Endothelial cell of umbilical vein (primary cell): ENCODE measurements around the gene SLC39A11. TPM values are rescaled to one million over a fixed set of nuclear protein-coding genes. Genes with fewer than 3 reads are reported as not detected.

ENCODE experiments used
- BruUV-seq: library from RNA; stranded (reverse); fragments of 400-500 nt; replicated peaks from 2 replicates; lab custom pipeline; 2021; lab: Mats Ljungman, UMichigan
- CTCF ChIA-PET: fragments of 300-600, 350-600 bp; sonication (Branson Sonifier 250); formaldehyde crosslinking; loops from one replicate; lab custom pipeline; 2021; ENCODE audit warnings: antibody characterized with exemption, inconsistent platforms; lab: Charles Lee
- POLR2A ChIA-PET: fragments of 300-600, 350-600 bp; sonication (Branson Sonifier 250); formaldehyde crosslinking; loops from one replicate; lab custom pipeline; 2021; ENCODE audit warnings: antibody characterized with exemption, inconsistent platforms; lab: Charles Lee
- DNase-seq: peaks from one replicate; pipeline ENCODE4 v3.0.0-alpha.2; 2011; ENCODE audit warnings: low read depth, low spot score
- FAIRE-seq: peaks from 2 replicates; lab custom pipeline; 2011; peaks lifted over from hg19 to GRCh38; lab: Jason Lieb, UNC
- H2AFZ ChIP-seq: 2 replicates; pipeline ENCODE4 v1.6.0; 2012; ENCODE audit warnings: low read depth, low read length, control low read depth, inconsistent platforms
- H3K27ac ChIP-seq: 2 replicates; pipeline ENCODE4 v1.5.1; 2011; ENCODE audit warnings: low read depth, mild to moderate bottlenecking, control low read depth, low read length, moderate library complexity; ENCODE audit not compliant: insufficient read depth
- H3K27me3 ChIP-seq, 2 experiments: 2 replicates each; pipeline versions ENCODE4 v1.6.0 to v1.6.1; 2011; ENCODE audit warnings: low read length in 2 of 2, mixed read lengths in 1 of 2; ENCODE audit not compliant: control insufficient read depth in 2 of 2, insufficient read depth in 2 of 2
- H3K36me3 ChIP-seq, 2 experiments: 2 replicates in 1 of 2; 3 replicates in 1 of 2; pipeline ENCODE4 v1.5.1; 2011; ENCODE audit warnings: low read length in 2 of 2, mild to moderate bottlenecking in 1 of 2, moderate library complexity in 1 of 2; ENCODE audit not compliant: control insufficient read depth in 2 of 2, insufficient read depth in 2 of 2; ENCODE audit errors: extremely low read depth in 1 of 2
- H3K4me1 ChIP-seq: 3 replicates; pipeline ENCODE4 v1.5.1; 2011; ENCODE audit warnings: mild to moderate bottlenecking, low read length; ENCODE audit not compliant: control insufficient read depth, insufficient read depth; ENCODE audit errors: extremely low read depth
- H3K4me2 ChIP-seq: 2 replicates; pipeline ENCODE4 v1.6.1; 2011; ENCODE audit warnings: low read length, control low read depth, mixed read lengths; ENCODE audit not compliant: insufficient read depth
- H3K4me3 ChIP-seq, 3 experiments: fragments of 200-600 bp in 1 of 3; sonication (generic), shearing (Covaris generic) in 1 of 3; replicated peaks in 1 of 3; 2 replicates each; pipeline ENCODE4 v1.5.1; 2011 to 2016; ENCODE audit warnings: control low read depth in 3 of 3, low read length in 3 of 3, mild to moderate bottlenecking in 2 of 3, inconsistent platforms in 1 of 3, low read depth in 1 of 3, moderate library complexity in 1 of 3; ENCODE audit not compliant: insufficient read depth in 1 of 3
- H3K79me2 ChIP-seq: 2 replicates; pipeline ENCODE4 v1.6.0; 2012; ENCODE audit warnings: low read length, inconsistent platforms; ENCODE audit not compliant: control insufficient read depth, insufficient read depth
- H3K9ac ChIP-seq: replicated peaks from 2 replicates; pipeline ENCODE3; 2011; ENCODE audit warnings: low read length, control low read depth; ENCODE audit not compliant: insufficient read depth; ENCODE audit errors: extremely low read depth
- H3K9me1 ChIP-seq: replicated peaks from 3 replicates; pipeline ENCODE4 v1.6.0; 2011; ENCODE audit warnings: mild to moderate bottlenecking, low read length; ENCODE audit not compliant: control insufficient read depth, insufficient read depth; ENCODE audit errors: extremely low read depth
- H3K9me3 ChIP-seq: replicated peaks from 2 replicates; pipeline ENCODE4 v1.5.1; 2012; ENCODE audit warnings: low read length, inconsistent platforms; ENCODE audit not compliant: control insufficient read depth, insufficient read depth
- H4K20me1 ChIP-seq: replicated peaks from 2 replicates; pipeline ENCODE3; 2011; ENCODE audit warnings: mild to moderate bottlenecking, low read length; ENCODE audit not compliant: control insufficient read depth, insufficient read depth; ENCODE audit errors: extremely low read depth
- CTCF ChIP-seq, 2 donors: IDR thresholded peaks; 1 replicate in 1 of 2; 2 replicates in 1 of 2; pipeline ENCODE4 v1.5.1; 2011; ENCODE audit warnings: low read length in 2 of 2, mild to moderate bottlenecking in 2 of 2, moderate library complexity in 2 of 2, control low read depth in 1 of 2, inconsistent platforms in 1 of 2, low read depth in 1 of 2; ENCODE audit not compliant: insufficient read depth in 1 of 2; ENCODE audit errors: extremely low read depth in 1 of 2
- EZH2 ChIP-seq: IDR thresholded peaks from 2 replicates; pipeline ENCODE4 v1.6.1; 2012; ENCODE audit warnings: borderline replicate concordance, low read depth, mild to moderate bottlenecking, moderate library complexity, low read length, inconsistent platforms; ENCODE audit not compliant: severe bottlenecking
- FOS ChIP-seq: IDR thresholded peaks from 2 replicates; pipeline ENCODE4 v1.6.1; 2011; ENCODE audit warnings: mild to moderate bottlenecking, low read length, moderate library complexity, borderline replicate concordance; ENCODE audit not compliant: insufficient read depth
- GATA2 ChIP-seq: IDR thresholded peaks from 2 replicates; pipeline ENCODE4 v1.7.0; 2011; ENCODE audit warnings: low read depth, mild to moderate bottlenecking, moderate library complexity, mixed read lengths, low read length; ENCODE audit not compliant: insufficient read length, insufficient read depth
- JUN ChIP-seq: IDR thresholded peaks from 2 replicates; pipeline ENCODE4 v1.6.1; 2011; ENCODE audit warnings: borderline replicate concordance, low read depth; ENCODE audit not compliant: insufficient read length, insufficient read depth
- MYC ChIP-seq: IDR thresholded peaks from one replicate; pipeline ENCODE4 v1.6.1; 2011; ENCODE audit warnings: mild to moderate bottlenecking, low read depth, low read length
- POLR2A ChIP-seq: IDR thresholded peaks from 2 replicates; pipeline ENCODE4 v1.6.1; 2012; ENCODE audit warnings: low read depth, mild to moderate bottlenecking, control low read depth, low read length
- POLR2AphosphoS5 ChIP-seq: IDR thresholded peaks from 2 replicates; pipeline ENCODE4 v1.6.1; 2012; ENCODE audit warnings: low read depth, mild to moderate bottlenecking, control low read depth, low read length, moderate library complexity; ENCODE audit not compliant: insufficient read depth
- dilution Hi-C: fragments of 300-500 bp; cut with MboI; formaldehyde crosslinking; loops from one replicate; pipeline ENCODE4 v1.15.0; 2019; ENCODE audit warnings: low sequenced_read_pairs; ENCODE audit not compliant: extremely low pct_ligation_motif_present
- intact Hi-C: fragments of 100-400 bp; cut with micrococcal nuclease; formaldehyde crosslinking; loops from one replicate; pipeline ENCODE4 v1.10.0; 2022
- polyA plus RNA-seq, 4 experiments: library from polyadenylated mRNA; depleted of rRNA in 3 of 4; stranded (reverse) in 3 of 4; unstranded in 1 of 4; fragments of >200 nt; gene quantifications; 2 replicates each; pipeline versions ENCODE4 v1.2.1 to v1.2.3, GENCODE V29; 2011 to 2012; ENCODE audit warnings: missing spikeins in 1 of 4
- total RNA-seq: library from RNA; stranded (reverse); gene quantifications from 2 replicates; pipeline ENCODE4 v1.2.3, GENCODE V29; 2021
- TF ChIP-seq, protein P1 (sequence below): IDR thresholded peaks from 2 replicates; pipeline ENCODE4 v1.6.1; 2011; ENCODE audit not compliant: insufficient read depth, insufficient read length

Gene SLC39A11
- total and polyA plus RNA-seq, 2 donors (not counting 3 experiments of a cell fraction or from before 2014, with no cell fraction given), result 8.1 to 11.9 TPM

DNA sequence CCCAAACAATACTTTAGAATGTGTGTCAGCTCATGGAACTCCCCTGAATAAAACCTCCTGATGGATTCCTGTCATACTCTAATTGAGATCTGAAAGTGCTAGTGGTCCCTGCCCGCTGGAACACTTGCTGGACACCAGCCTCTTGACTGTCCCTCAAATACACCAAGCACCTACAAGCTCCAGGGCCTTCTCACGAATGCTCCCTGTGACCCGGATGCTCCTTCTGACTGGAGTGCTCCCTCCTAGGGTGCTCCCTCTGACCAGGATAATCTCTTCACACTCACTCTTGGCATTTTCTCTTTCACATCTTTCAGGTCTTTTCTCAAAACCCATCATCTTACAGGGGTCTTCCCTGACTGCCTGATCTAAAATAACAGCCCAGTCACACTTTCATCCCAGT, 205.9 kb downstream of the SLC39A11 start:
- H3K27me3 ChIP-seq, result no peaks in the 10 kb centered on the region
- DNase-seq (no peak), FAIRE-seq (no peak)
- no peaks in the 10 kb centered on the region for H3K9me3 ChIP-seq
- TF ChIP-seq JUN, result no peak
- TF ChIP-seq GATA2, result no peak
- TF ChIP-seq FOS, result no peak
- TF ChIP-seq, protein P1, sequence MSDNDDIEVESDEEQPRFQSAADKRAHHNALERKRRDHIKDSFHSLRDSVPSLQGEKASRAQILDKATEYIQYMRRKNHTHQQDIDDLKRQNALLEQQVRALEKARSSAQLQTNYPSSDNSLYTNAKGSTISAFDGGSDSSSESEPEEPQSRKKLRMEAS, result no peak
- no peak for TF ChIP-seq EZH2
- no peak for TF ChIP-seq POLR2AphosphoS5
- no peak for TF ChIP-seq POLR2A
- TF ChIP-seq MYC, result no peak
- TF ChIP-seq CTCF (IDR thresholded peaks at IDR 0.05; ENCODE audit: extremely low read depth in 1 of 2, insufficient read depth in 1 of 2, low read depth in 1 of 2, low read length in 2 of 2), result no peak
- ChIA-PET POLR2A (no interaction called here), CTCF (no interaction called here)
- no peak overlapping the region for H3K9ac ChIP-seq
- dilution Hi-C loops, result no loop called here
- H3K4me1 ChIP-seq, result no peaks in the 10 kb centered on the region
- no peaks in the 10 kb centered on the region for H3K9me1 ChIP-seq
- no peaks in the 10 kb centered on the region for H3K36me3 ChIP-seq
- H3K4me3 ChIP-seq, result no peak overlapping the region
- intact Hi-C loops, result no loop called here
- H4K20me1 ChIP-seq, result no peaks in the 10 kb centered on the region
- no TSS peak for BruUV-seq
- no peak overlapping the region for H3K27ac ChIP-seq
- H3K79me2 ChIP-seq, result no peaks in the 10 kb centered on the region
- H2AFZ ChIP-seq, result no peak overlapping the region
- H3K4me2 ChIP-seq, result no peak overlapping the region
